Measurements from ENCODE around the gene GRIA4. TPM values are rescaled to one million over a fixed set of nuclear protein-coding genes. Genes with fewer than 3 reads are reported as not detected.

GRIA4 gene
- total and polyA plus RNA-seq, 4 donors: not detected

DNA sequence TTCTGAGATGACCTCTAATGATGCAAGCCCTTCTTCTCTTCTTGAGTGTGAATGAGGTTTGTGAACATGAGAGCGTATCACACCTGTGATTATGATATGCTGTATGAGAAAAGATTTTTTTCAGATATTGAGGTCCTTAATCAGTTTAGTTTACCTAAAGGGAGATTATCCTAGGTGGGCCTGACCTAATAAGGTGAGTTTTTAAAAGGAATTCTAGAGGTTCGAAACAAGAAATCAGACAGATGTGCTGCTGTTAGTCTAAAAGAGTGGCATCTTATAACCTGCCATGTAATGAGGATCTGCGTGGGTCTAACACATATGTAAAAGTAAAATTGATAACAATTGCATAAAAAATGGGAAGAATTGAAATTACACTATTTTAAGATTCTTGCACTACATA, 378.3 kb downstream of the GRIA4 start:
- H3K36me3 ChIP-seq (ENCODE audit: control insufficient read depth in 4 of 4, insufficient read depth in 3 of 4, low read depth in 1 of 4, low read length in 3 of 4): no peaks in the 10 kb centered on the region
- no peak overlapping the region for H3K4me3 ChIP-seq (ENCODE audit: low read depth in 1 of 3, low read length in 3 of 3)
- no peak for DNase-seq (ENCODE audit: low spot score)
- no peak overlapping the region for H3K9ac ChIP-seq (ENCODE audit: low read depth in 1 of 2, low read length in 2 of 2)
- no peak for TF ChIP-seq RXRA (IDR thresholded peaks at IDR 0.05)
- no peaks in the 10 kb centered on the region for H3K27me3 ChIP-seq (ENCODE audit: control insufficient read depth in 4 of 4, insufficient read depth in 4 of 4, low read length in 3 of 4)
- H3K27ac ChIP-seq (ENCODE audit: low read depth in 1 of 2, low read length in 2 of 2): no peak overlapping the region
- peaks cover 0 to 3% (median 0%) of the 10 kb centered on the region in 4 donors for H3K9me3 ChIP-seq (ENCODE audit: control insufficient read depth in 4 of 4, low read length in 3 of 4)
- WGBS: 93% methylated on average over 3 of the region's 3 CpGs
- H3K4me1 ChIP-seq (ENCODE audit: control insufficient read depth in 4 of 4, insufficient read depth in 4 of 4, low read length in 3 of 4): no peaks in the 10 kb centered on the region

GRCh38 chr11:105989124-105989523, 379.3 kb downstream of the GRIA4 start:
- no peak overlapping the region for H3K27ac ChIP-seq (ENCODE audit: low read depth in 1 of 2, low read length in 2 of 2)
- H3K9me3 ChIP-seq (ENCODE audit: control insufficient read depth in 4 of 4, low read length in 3 of 4): no peaks in the 10 kb centered on the region
- 91% methylated on average over 2 of the region's 2 CpGs for WGBS
- no peak overlapping the region for H3K4me3 ChIP-seq (ENCODE audit: low read depth in 1 of 3, low read length in 3 of 3)
- TF ChIP-seq RXRA (IDR thresholded peaks at IDR 0.05) (no peak), SP1 (IDR thresholded peaks at IDR 0.05) (no peak), HNF4G (IDR thresholded peaks at IDR 0.05) (no peak), RAD21 (IDR thresholded peaks at IDR 0.05) (no peak), HNF4A (conservative IDR thresholded peaks at IDR 0.05) (no peak), JUND (IDR thresholded peaks at IDR 0.05) (no peak), YY1 (IDR thresholded peaks at IDR 0.05) (no peak), MAX (IDR thresholded peaks at IDR 0.05) (no peak), FOXA1 (IDR thresholded peaks at IDR 0.05) (no peak), NR2F2 (IDR thresholded peaks at IDR 0.05) (no peak), FOXA2 (IDR thresholded peaks at IDR 0.05) (no peak), EGR1 (IDR thresholded peaks at IDR 0.05; ENCODE audit: low read depth in 2 of 2) (no peak), GABPA (IDR thresholded peaks at IDR 0.05 in 1 of 2, conservative IDR thresholded peaks at IDR 0.05 in 1 of 2) (no peak), TAF1 (conservative IDR thresholded peaks at IDR 0.05) (no peak)
- TF ChIP-seq, protein P1, sequence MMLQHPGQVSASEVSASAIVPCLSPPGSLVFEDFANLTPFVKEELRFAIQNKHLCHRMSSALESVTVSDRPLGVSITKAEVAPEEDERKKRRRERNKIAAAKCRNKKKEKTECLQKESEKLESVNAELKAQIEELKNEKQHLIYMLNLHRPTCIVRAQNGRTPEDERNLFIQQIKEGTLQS (IDR thresholded peaks at IDR 0.05): no peak
- TF ChIP-seq, protein P2, sequence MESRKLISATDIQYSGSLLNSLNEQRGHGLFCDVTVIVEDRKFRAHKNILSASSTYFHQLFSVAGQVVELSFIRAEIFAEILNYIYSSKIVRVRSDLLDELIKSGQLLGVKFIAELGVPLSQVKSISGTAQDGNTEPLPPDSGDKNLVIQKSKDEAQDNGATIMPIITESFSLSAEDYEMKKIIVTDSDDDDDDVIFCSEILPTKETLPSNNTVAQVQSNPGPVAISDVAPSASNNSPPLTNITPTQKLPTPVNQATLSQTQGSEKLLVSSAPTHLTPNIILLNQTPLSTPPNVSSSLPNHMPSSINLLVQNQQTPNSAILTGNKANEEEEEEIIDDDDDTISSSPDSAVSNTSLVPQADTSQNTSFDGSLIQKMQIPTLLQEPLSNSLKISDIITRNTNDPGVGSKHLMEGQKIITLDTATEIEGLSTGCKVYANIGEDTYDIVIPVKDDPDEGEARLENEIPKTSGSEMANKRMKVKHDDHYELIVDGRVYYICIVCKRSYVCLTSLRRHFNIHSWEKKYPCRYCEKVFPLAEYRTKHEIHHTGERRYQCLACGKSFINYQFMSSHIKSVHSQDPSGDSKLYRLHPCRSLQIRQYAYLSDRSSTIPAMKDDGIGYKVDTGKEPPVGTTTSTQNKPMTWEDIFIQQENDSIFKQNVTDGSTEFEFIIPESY (IDR thresholded peaks at IDR 0.05): no peak
- TF ChIP-seq, protein P3, sequence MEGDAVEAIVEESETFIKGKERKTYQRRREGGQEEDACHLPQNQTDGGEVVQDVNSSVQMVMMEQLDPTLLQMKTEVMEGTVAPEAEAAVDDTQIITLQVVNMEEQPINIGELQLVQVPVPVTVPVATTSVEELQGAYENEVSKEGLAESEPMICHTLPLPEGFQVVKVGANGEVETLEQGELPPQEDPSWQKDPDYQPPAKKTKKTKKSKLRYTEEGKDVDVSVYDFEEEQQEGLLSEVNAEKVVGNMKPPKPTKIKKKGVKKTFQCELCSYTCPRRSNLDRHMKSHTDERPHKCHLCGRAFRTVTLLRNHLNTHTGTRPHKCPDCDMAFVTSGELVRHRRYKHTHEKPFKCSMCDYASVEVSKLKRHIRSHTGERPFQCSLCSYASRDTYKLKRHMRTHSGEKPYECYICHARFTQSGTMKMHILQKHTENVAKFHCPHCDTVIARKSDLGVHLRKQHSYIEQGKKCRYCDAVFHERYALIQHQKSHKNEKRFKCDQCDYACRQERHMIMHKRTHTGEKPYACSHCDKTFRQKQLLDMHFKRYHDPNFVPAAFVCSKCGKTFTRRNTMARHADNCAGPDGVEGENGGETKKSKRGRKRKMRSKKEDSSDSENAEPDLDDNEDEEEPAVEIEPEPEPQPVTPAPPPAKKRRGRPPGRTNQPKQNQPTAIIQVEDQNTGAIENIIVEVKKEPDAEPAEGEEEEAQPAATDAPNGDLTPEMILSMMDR (IDR thresholded peaks at IDR 0.05; ENCODE audit: low read depth, low read length, missing input control): no peak
- TF ChIP-seq, protein P4, sequence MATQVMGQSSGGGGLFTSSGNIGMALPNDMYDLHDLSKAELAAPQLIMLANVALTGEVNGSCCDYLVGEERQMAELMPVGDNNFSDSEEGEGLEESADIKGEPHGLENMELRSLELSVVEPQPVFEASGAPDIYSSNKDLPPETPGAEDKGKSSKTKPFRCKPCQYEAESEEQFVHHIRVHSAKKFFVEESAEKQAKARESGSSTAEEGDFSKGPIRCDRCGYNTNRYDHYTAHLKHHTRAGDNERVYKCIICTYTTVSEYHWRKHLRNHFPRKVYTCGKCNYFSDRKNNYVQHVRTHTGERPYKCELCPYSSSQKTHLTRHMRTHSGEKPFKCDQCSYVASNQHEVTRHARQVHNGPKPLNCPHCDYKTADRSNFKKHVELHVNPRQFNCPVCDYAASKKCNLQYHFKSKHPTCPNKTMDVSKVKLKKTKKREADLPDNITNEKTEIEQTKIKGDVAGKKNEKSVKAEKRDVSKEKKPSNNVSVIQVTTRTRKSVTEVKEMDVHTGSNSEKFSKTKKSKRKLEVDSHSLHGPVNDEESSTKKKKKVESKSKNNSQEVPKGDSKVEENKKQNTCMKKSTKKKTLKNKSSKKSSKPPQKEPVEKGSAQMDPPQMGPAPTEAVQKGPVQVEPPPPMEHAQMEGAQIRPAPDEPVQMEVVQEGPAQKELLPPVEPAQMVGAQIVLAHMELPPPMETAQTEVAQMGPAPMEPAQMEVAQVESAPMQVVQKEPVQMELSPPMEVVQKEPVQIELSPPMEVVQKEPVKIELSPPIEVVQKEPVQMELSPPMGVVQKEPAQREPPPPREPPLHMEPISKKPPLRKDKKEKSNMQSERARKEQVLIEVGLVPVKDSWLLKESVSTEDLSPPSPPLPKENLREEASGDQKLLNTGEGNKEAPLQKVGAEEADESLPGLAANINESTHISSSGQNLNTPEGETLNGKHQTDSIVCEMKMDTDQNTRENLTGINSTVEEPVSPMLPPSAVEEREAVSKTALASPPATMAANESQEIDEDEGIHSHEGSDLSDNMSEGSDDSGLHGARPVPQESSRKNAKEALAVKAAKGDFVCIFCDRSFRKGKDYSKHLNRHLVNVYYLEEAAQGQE (IDR thresholded peaks at IDR 0.05): no peak
- DNase-seq (ENCODE audit: low spot score): no peak
- no peaks in the 10 kb centered on the region for H3K4me1 ChIP-seq (ENCODE audit: control insufficient read depth in 4 of 4, insufficient read depth in 4 of 4, low read length in 3 of 4)
- peaks cover 0 to under 1% (median 0%) of the 10 kb centered on the region in 4 donors for H3K36me3 ChIP-seq (ENCODE audit: control insufficient read depth in 4 of 4, insufficient read depth in 3 of 4, low read depth in 1 of 4, low read length in 3 of 4)
- H3K9ac ChIP-seq (ENCODE audit: low read depth in 1 of 2, low read length in 2 of 2): no peak overlapping the region
- H3K27me3 ChIP-seq (ENCODE audit: control insufficient read depth in 4 of 4, insufficient read depth in 4 of 4, low read length in 3 of 4): no peaks in the 10 kb centered on the region

All from liver (tissue), 9 donors.